GM23248 (cell line): ENCODE results near the gene TMEM200C.

ENCODE experiments used
- EZH2 ChIP-seq: fragments of 200-600 bp; sonication (generic); IDR thresholded peaks from 2 replicates; pipeline ENCODE4 v1.6.1; 2018; ENCODE audit warnings: antibody characterized with exemption, mild to moderate bottlenecking; ENCODE audit not compliant: insufficient read depth, poor library complexity, severe bottlenecking
- EZH2phosphoT487 ChIP-seq: fragments of 200-600 bp; sonication (generic); IDR thresholded peaks from 2 replicates; pipeline ENCODE4 v1.6.1; 2018; ENCODE audit warnings: antibody characterized with exemption, moderate library complexity, mild to moderate bottlenecking, low read depth; ENCODE audit not compliant: insufficient read depth

DNA sequence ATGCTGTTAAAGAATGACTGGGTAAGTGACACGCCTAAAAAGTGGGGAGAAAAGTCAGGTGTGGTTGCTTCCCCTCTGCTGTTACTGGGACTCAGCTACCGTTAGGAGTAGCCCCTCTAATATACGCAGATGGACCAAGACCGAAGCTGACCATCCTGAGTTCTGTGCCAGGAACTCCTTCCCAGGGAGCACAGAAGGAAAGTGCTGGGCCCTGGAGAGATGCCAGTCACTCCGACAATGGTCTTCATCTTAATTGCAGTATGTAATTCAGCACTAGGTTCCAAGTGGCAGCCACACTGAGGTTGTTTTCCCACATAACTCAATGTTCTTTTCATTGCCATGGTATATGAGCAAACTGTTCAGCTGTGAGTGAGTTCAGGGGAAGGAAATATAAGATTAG is 19.6 kb upstream of the TMEM200C start:
- no peak for TF ChIP-seq EZH2
- no peak for TF ChIP-seq EZH2phosphoT487
